T-cell (primary cell): ENCODE results near the gene MT1B. TPM values are rescaled to one million over a fixed set of nuclear protein-coding genes. Genes with fewer than 3 reads are reported as not detected.
A peak's percentile ranks its signal among the peaks of the same experiment; 100 is the strongest.

Source experiments
- ATAC-seq, 4 experiments: fragments of 200-7000 bp in 3 of 4; fragments of 150-1000 bp in 1 of 4; cut with Tn5 transposase; replicated peaks in 1 of 4; 1 replicate in 3 of 4; 2 replicates in 1 of 4; pipeline ENCODE4 v1.10.0; 2021; ENCODE audit warnings: moderate library complexity in 3 of 4, mild to moderate bottlenecking in 2 of 4, moderate number of reproducible peaks in 1 of 4
- CTCF ChIA-PET, 2 donors: fragments of 300-600 bp; sonication (Branson Sonifier 250); formaldehyde crosslinking; loops; one replicate each; lab custom pipeline; 2022; ENCODE audit warnings: antibody characterized with exemption in 2 of 2; lab: Charles Lee
- POLR2A ChIA-PET, 2 donors: fragments of 300-600 bp; sonication (Branson Sonifier 250); formaldehyde crosslinking; loops; one replicate each; lab custom pipeline; 2022; ENCODE audit warnings: antibody characterized with exemption in 2 of 2; lab: Charles Lee
- DNase-seq, 35 experiments: peaks; one replicate each; pipeline versions ENCODE4 v3.0.0 to v3.0.0-alpha.2; 2013 to 2023
- H3K27ac ChIP-seq: one replicate; pipeline ENCODE4 v1.5.1; 2013; ENCODE audit warnings: low read length
- H3K27me3 ChIP-seq, 2 experiments: replicated peaks in 1 of 2; 1 replicate in 1 of 2; 2 replicates in 1 of 2; pipeline versions ENCODE4 v1.6.1 to v1.7.0; 2013; ENCODE audit warnings: low read length in 1 of 2, mixed read lengths in 1 of 2; ENCODE audit not compliant: control insufficient read depth in 2 of 2, insufficient read depth in 2 of 2; ENCODE audit errors: extremely low read depth in 1 of 2
- H3K36me3 ChIP-seq, 2 donors: 1 replicate in 1 of 2; 2 replicates in 1 of 2; pipeline versions ENCODE4 v1.6.1 to v1.7.0; 2013; ENCODE audit warnings: low read length in 1 of 2; ENCODE audit not compliant: control insufficient read depth in 2 of 2, insufficient read depth in 1 of 2; ENCODE audit errors: extremely low read depth in 1 of 2
- H3K4me1 ChIP-seq, 2 experiments: 1 replicate in 1 of 2; 2 replicates in 1 of 2; pipeline versions ENCODE4 v1.6.1 to v1.7.0; 2013; ENCODE audit warnings: low read length in 2 of 2, mixed read lengths in 1 of 2; ENCODE audit not compliant: insufficient read depth in 2 of 2, control insufficient read depth in 1 of 2; ENCODE audit errors: extremely low read depth in 1 of 2
- H3K4me3 ChIP-seq, 2 donors: 1 replicate in 1 of 2; 2 replicates in 1 of 2; pipeline versions ENCODE4 v1.5.1 to v1.7.0; 2013; ENCODE audit warnings: mild to moderate bottlenecking in 2 of 2, low read length in 1 of 2, moderate library complexity in 1 of 2; ENCODE audit not compliant: control insufficient read depth in 1 of 2; ENCODE audit errors: extremely low read depth in 1 of 2
- H3K9me3 ChIP-seq: 2 replicates; pipeline ENCODE4 v1.7.0; 2013
- H3K27ac Mint-ChIP-seq, 2 donors: one replicate each; pipeline ENCODE4 v1.8.0; 2020 to 2021; ENCODE audit warnings: mild to moderate bottlenecking in 2 of 2, mixed read lengths in 2 of 2
- H3K27me3 Mint-ChIP-seq, 2 donors: one replicate each; pipeline ENCODE4 v1.8.0; 2021 to 2022; ENCODE audit warnings: mixed read lengths in 2 of 2
- H3K36me3 Mint-ChIP-seq: one replicate; pipeline ENCODE4 v1.8.0; 2021; ENCODE audit warnings: mixed read lengths
- H3K4me1 Mint-ChIP-seq, 3 donors: one replicate each; pipeline ENCODE4 v1.8.0; 2020 to 2022; ENCODE audit warnings: mixed read lengths in 3 of 3, mild to moderate bottlenecking in 1 of 3
- H3K4me3 Mint-ChIP-seq, 3 donors: one replicate each; pipeline ENCODE4 v1.8.0; 2020 to 2022; ENCODE audit warnings: mild to moderate bottlenecking in 3 of 3, mixed read lengths in 3 of 3, moderate library complexity in 3 of 3
- H3K9me3 Mint-ChIP-seq, 3 donors: one replicate each; pipeline ENCODE4 v1.8.0; 2020 to 2022; ENCODE audit warnings: mixed read lengths in 3 of 3
- WGBS: methylation state at CpG from one replicate; pipeline ENCODE4 v1.1.5; 2013; ENCODE audit warnings: missing lambda C conversion rate; ENCODE audit not compliant: insufficient coverage; 5-methylcytosine and 5-hydroxymethylcytosine counted together
- total RNA-seq, 35 experiments: library from RNA in 6 of 35; stranded (reverse) in 6 of 35; fragments of 120-200 nt in 1 of 35; gene quantifications; one replicate each; pipeline versions ENCODE4 v1.2.1 to v1.2.4 and lab custom pipeline; 2013 to 2026

Gene MT1B
- total RNA-seq, 5 donors from 2014 or later (not counting 1 experiment from before 2014, with no cell fraction given) = not detected

DNA sequence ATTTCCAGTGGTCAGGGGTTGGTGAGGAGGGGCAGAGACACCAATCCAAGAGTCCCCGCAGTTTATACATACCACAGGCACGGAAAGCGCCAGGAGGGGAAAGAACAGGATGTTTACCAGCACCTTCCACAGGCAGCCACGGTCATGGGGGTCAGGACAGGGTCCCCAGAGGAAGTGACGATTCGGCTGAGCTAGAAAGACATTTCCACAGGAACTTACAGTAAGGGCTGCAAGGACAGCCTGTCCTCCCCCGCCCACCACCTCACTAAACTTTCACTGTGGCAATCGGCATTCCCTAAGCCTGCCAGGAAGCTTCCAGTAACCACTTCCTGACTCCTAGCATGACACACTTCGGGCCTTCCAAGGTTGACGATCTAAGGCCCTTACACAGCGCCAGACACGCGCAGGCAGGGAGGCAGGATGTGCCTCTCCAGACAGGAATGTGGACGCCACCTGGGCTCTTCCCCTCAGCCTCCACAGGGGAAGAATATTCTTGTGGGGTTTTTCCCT lies 44.5 kb upstream of the MT1B start:
- Histone ChIP-seq H3K36me3 (no peaks in the 10 kb centered on the region), H3K27me3 (peaks cover 0 to under 1% of the 10 kb centered on the region in 2 experiments), H3K4me3 (no peak overlapping the region), H3K9me3 (no peaks in the 10 kb centered on the region), H3K4me1 (peaks cover 27 to 51% of the 10 kb centered on the region in 2 experiments), H3K27ac (peak overlapping the region; percentile 62)
- ChIA-PET POLR2A (no interaction called here), CTCF (interaction anchor here in 1 of 2 donors (3.7 kb wide), 1 partner anchor 94 kb away, joined by 24 read pairs; no protein-coding TSS in a partner anchor)
- peak in 14 of 35 experiments; percentile 23 to 59 (median 36) for DNase-seq
- H3K36me3 Mint-ChIP-seq = no peaks in the 10 kb centered on the region
- H3K27ac Mint-ChIP-seq = peak overlapping the region; percentile 86 to 94
- WGBS = 40% methylated on average over 7 of the region's 14 CpGs
- no peak for ATAC-seq
- H3K4me1 Mint-ChIP-seq = peaks cover 45 to 53% (median 51%) of the 10 kb centered on the region in 3 donors
- H3K4me3 Mint-ChIP-seq = peak overlapping the region; percentile 59 to 96 (median 72)
- no peaks in the 10 kb centered on the region for H3K9me3 Mint-ChIP-seq
- peaks cover 0 to 2% of the 10 kb centered on the region in 2 donors for H3K27me3 Mint-ChIP-seq

DNA sequence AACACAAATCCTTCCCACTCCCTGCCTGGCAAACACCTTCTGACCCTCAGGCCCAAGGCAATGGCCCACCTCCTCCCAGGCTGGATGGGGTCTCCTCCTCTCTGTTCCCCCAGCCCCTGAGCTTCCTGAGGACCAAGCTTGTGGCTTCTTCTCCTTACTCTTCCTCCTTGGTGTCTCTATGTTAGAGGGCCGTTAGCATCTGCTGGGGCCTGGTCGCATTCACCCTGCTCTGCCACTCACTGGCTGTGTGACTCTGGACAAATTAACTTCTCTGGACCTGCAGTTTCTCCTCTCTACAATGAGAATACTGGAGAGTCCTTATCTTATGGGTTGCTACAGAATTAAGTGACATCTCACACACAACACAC lies 44.0 kb upstream of the MT1B start:
- Mint-ChIP-seq H3K27ac (peak overlapping the region; percentile 86 to 94), H3K36me3 (no peaks in the 10 kb centered on the region), H3K27me3 (no peaks in the 10 kb centered on the region), H3K4me3 (peak overlapping the region; percentile 72 to 96 (median 79)), H3K4me1 (peaks cover 45 to 55% (median 51%) of the 10 kb centered on the region in 3 donors), H3K9me3 (no peaks in the 10 kb centered on the region)
- H3K36me3 ChIP-seq = no peaks in the 10 kb centered on the region
- ATAC-seq (no peak), DNase-seq (no peak)
- H3K27ac ChIP-seq = peak overlapping the region; percentile 62
- WGBS = no CpG with 5 or more reads among the region's 2 CpGs
- H3K4me3 ChIP-seq = peak overlapping the region in 1 of 2 donors; percentile 66
- ChIA-PET CTCF (interaction anchor here in 1 of 2 donors (3.7 kb wide), 1 partner anchor 94 kb away, joined by 24 read pairs; no protein-coding TSS in a partner anchor), POLR2A (interaction anchor here in 1 of 2 donors (1.0 kb wide), 1 partner anchor 1248 kb away, joined by 3 read pairs; no protein-coding TSS in a partner anchor)
- H3K9me3 ChIP-seq = no peaks in the 10 kb centered on the region
- peaks cover 27 to 51% of the 10 kb centered on the region in 2 experiments for H3K4me1 ChIP-seq
- H3K27me3 ChIP-seq = no peaks in the 10 kb centered on the region

DNA sequence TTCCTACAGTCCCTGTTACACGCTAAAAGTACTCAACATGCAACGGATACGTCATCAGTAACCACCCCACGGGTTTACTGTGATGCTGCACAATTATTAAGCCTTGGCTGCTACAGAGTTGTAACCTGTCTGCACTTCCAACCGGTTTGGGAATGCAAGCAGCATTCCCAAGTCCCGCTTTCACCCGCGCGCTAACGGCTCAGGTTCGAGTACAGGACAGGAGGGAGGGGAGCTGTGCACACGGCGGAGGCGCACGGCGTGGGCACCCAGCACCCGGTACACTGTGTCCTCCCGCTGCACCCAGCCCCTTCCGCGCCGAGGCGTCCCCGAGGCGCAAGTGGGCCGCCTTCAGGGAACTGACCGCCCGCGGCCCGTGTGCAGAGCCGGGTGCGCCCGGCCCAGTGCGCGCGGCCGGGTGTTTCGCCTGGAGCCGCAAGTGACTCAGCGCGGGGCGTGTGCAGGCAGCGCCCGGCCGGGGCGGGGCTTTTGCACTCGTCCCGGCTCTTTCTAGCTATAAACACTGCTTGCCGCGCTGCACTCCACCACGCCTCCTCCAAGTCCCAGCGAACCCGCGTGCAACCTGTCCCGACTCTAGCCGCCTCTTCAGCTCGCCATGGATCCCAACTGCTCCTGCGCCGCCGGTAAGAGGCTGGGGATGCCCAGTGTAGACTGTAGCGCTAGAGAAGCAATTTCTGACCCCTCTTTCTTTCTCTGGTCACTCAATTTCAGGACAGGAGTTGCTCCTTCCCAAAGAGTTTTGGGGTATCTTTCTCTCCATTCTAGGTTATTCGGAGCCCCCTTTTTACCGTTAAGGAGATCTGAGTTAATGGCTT lies 43.4 kb upstream of the MT1B start, which contains the start of gene MT2A:
TSS of gene MT2A (plus strand) at position 542 of the 833 bp plus-strand sequence. CDS start at position 614, 72 bp downstream.
- no peaks in the 10 kb centered on the region for H3K27me3 ChIP-seq
- H3K27ac Mint-ChIP-seq = peak within 1 kb of the TSS; percentile 93 to 98
- H3K9me3 ChIP-seq = no peaks in the 10 kb centered on the region
- H3K4me1 ChIP-seq = peaks cover 27 to 51% of the 10 kb centered on the region in 2 experiments
- peak within 1 kb of the TSS; percentile 91 to 96 (median 94) for H3K4me3 Mint-ChIP-seq
- DNase-seq = peak; percentile 69 to 92 (median 82)
- no peaks in the 10 kb centered on the region for H3K9me3 Mint-ChIP-seq
- peak; percentile 75 to 95 (median 92) for ATAC-seq
- ChIA-PET CTCF (interaction anchor here in 1 of 2 donors (0.6 to 3.7 kb wide), 7 partner anchors 16 to 559 kb away, joined by 3 to 24 read pairs (median 4); partner anchors contain the start of gene MT1X), POLR2A (interaction anchor here (1.0 kb wide), 3 partner anchors 17 to 1247 kb away, joined by 3 to 7 read pairs (median 4); partner anchors contain the start of gene MT1E (in 1 of the 2))
- H3K27me3 Mint-ChIP-seq = no peaks in the 10 kb centered on the region
- H3K4me1 Mint-ChIP-seq = peaks cover 45 to 55% (median 51%) of the 10 kb centered on the region in 3 donors
- H3K4me3 ChIP-seq = peak within 1 kb of the TSS; percentile 66 to 67
- H3K27ac ChIP-seq = peak within 1 kb of the TSS; percentile 95
- no peaks in the 10 kb centered on the region for H3K36me3 Mint-ChIP-seq
- no peaks in the 10 kb centered on the region for H3K36me3 ChIP-seq
- WGBS = 4% methylated on average over 62 of the region's 62 CpGs

DNA sequence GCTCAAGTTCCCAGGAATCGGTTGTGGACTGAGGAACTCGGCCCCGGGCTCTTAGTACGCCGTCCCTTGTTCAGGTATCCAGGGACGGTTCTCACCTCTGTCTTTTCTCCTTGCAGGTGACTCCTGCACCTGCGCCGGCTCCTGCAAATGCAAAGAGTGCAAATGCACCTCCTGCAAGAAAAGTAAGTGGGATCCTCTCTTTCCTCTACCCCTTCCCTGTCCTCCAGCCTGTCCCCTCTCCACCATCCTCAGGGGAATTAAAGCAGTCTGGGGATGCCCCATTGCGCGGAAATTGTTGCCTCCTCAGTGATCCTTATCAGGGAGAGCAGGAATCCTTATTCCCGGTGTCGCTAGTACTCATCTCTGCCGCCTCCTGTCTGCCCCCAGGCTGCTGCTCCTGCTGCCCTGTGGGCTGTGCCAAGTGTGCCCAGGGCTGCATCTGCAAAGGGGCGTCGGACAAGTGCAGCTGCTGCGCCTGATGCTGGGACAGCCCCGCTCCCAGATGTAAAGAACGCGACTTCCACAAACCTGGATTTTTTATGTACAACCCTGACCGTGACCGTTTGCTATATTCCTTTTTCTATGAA lies 42.7 kb upstream of the MT1B start:
- H3K27ac Mint-ChIP-seq = peak overlapping the region; percentile 93 to 98
- Histone ChIP-seq H3K27me3 (no peaks in the 10 kb centered on the region), H3K27ac (peak overlapping the region; percentile 95), H3K4me3 (peak overlapping the region; percentile 66 to 67), H3K36me3 (no peaks in the 10 kb centered on the region), H3K4me1 (peaks cover 27 to 51% of the 10 kb centered on the region in 2 experiments), H3K9me3 (no peaks in the 10 kb centered on the region)
- no peaks in the 10 kb centered on the region for H3K36me3 Mint-ChIP-seq
- 0% methylated on average over 13 of the region's 21 CpGs for WGBS
- ChIA-PET POLR2A (interaction anchor here in 1 of 2 donors (1.0 to 1.6 kb wide), 3 partner anchors 17 to 67 kb away, joined by 4 to 7 read pairs (median 5); partner anchors contain the start of gene MT1E), CTCF (interaction anchor here in 1 of 2 donors (0.6 to 3.7 kb wide), 6 partner anchors 8 to 93 kb away, joined by 3 to 24 read pairs (median 5); no protein-coding TSS in a partner anchor)
- no peaks in the 10 kb centered on the region for H3K27me3 Mint-ChIP-seq
- no peak for DNase-seq
- ATAC-seq = peak in 2 of 4 experiments; percentile 13
- no peaks in the 10 kb centered on the region for H3K9me3 Mint-ChIP-seq
- peak overlapping the region; percentile 91 to 96 (median 94) for H3K4me3 Mint-ChIP-seq
- H3K4me1 Mint-ChIP-seq = peaks cover 43 to 55% (median 51%) of the 10 kb centered on the region in 3 donors

DNA sequence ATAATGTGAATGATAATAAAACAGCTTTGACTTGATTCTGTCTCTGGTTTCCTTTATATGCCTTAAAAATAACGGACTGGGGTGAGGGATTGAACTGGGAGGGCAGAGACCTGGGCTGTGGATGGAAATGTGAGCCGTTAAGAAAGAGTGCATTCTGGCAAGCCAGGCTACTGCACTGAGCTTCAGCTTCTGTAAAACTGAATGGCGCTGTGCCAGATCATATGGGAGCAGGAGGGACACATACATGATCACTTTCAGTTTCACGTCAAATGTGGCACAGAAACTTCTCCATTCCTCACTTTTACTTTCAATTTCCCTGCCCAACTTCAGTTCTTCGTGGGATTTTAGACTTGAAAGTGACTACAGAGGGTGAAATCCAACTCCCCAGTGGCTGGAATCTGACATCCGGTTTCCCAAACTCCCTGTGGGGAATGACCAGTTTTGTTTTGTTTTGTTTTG lies 42.2 kb upstream of the MT1B start:
- H3K4me3 Mint-ChIP-seq = peak overlapping the region; percentile 91 to 96 (median 94)
- peak in 34 of 35 experiments; percentile 49 to 93 (median 75) for DNase-seq
- no peaks in the 10 kb centered on the region for H3K9me3 Mint-ChIP-seq
- Histone ChIP-seq H3K27me3 (no peaks in the 10 kb centered on the region), H3K9me3 (no peaks in the 10 kb centered on the region), H3K4me3 (peak overlapping the region; percentile 66 to 67), H3K36me3 (no peaks in the 10 kb centered on the region), H3K27ac (peak overlapping the region; percentile 95), H3K4me1 (peaks cover 27 to 51% of the 10 kb centered on the region in 2 experiments)
- ATAC-seq = peak; percentile 34 to 56 (median 44)
- ChIA-PET CTCF (interaction anchor here in 1 of 2 donors (1.2 to 2.3 kb wide), 2 partner anchors 9 to 92 kb away, joined by 4 to 8 read pairs; no protein-coding TSS in a partner anchor), POLR2A (interaction anchor here in 1 of 2 donors (0.5 to 1.6 kb wide), 4 partner anchors 12 to 97 kb away, joined by 3 to 5 read pairs (median 3); no protein-coding TSS in a partner anchor)
- H3K27ac Mint-ChIP-seq = peak overlapping the region; percentile 93 to 98
- no peaks in the 10 kb centered on the region for H3K36me3 Mint-ChIP-seq
- no peaks in the 10 kb centered on the region for H3K27me3 Mint-ChIP-seq
- peaks cover 44 to 56% (median 51%) of the 10 kb centered on the region in 3 donors for H3K4me1 Mint-ChIP-seq
- WGBS = 0% methylated on average over 3 of the region's 6 CpGs
